ENCODE measurements around the gene PDE4D.

GRCh38 chr5:58974083-58974482 is 919.4 kb downstream of the PDE4D start:
- TF ChIP-seq CTCF (IDR thresholded peaks at IDR 0.05) (no peak), REST (IDR thresholded peaks at IDR 0.05; ENCODE audit: insufficient read depth in 1 of 2, low read depth in 2 of 2, low read length in 1 of 2) (no peak), POLR2AphosphoS5 (IDR thresholded peaks at IDR 0.05; ENCODE audit: low read depth, low read length) (no peak)
